ENCODE results near the gene SLC22A23.

- TF ChIP-seq, protein P1, sequence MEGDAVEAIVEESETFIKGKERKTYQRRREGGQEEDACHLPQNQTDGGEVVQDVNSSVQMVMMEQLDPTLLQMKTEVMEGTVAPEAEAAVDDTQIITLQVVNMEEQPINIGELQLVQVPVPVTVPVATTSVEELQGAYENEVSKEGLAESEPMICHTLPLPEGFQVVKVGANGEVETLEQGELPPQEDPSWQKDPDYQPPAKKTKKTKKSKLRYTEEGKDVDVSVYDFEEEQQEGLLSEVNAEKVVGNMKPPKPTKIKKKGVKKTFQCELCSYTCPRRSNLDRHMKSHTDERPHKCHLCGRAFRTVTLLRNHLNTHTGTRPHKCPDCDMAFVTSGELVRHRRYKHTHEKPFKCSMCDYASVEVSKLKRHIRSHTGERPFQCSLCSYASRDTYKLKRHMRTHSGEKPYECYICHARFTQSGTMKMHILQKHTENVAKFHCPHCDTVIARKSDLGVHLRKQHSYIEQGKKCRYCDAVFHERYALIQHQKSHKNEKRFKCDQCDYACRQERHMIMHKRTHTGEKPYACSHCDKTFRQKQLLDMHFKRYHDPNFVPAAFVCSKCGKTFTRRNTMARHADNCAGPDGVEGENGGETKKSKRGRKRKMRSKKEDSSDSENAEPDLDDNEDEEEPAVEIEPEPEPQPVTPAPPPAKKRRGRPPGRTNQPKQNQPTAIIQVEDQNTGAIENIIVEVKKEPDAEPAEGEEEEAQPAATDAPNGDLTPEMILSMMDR (IDR thresholded peaks at IDR 0.05), result no peak
- no peak for TF ChIP-seq EZH2 (IDR thresholded peaks at IDR 0.05; ENCODE audit: borderline replicate concordance, insufficient read depth, low read depth, low read length, poor library complexity, severe bottlenecking)
These were observed 175.9 kb downstream of the SLC22A23 start for GRCh38 chr6:3280866-3281465.
